ENCODE measurements around the gene GAN. TPM values are rescaled to one million over a fixed set of nuclear protein-coding genes. Genes with fewer than 3 reads are reported as not detected.

GAN gene, protein sequence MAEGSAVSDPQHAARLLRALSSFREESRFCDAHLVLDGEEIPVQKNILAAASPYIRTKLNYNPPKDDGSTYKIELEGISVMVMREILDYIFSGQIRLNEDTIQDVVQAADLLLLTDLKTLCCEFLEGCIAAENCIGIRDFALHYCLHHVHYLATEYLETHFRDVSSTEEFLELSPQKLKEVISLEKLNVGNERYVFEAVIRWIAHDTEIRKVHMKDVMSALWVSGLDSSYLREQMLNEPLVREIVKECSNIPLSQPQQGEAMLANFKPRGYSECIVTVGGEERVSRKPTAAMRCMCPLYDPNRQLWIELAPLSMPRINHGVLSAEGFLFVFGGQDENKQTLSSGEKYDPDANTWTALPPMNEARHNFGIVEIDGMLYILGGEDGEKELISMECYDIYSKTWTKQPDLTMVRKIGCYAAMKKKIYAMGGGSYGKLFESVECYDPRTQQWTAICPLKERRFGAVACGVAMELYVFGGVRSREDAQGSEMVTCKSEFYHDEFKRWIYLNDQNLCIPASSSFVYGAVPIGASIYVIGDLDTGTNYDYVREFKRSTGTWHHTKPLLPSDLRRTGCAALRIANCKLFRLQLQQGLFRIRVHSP
- total RNA-seq (10 to 100 TPM; 16.9 to 39.2 TPM), polyA plus RNA-seq (ENCODE audit: insufficient read length in 2 of 2) (10 to 100 TPM in 1 of 2 donors, 1 to 10 TPM in 1; 9.8 to 12.7 TPM)
- long read RNA-seq, donor 1, full-length matches to known transcripts, result 1 of 1 reads
- long read RNA-seq, donor 1, partial matches to known transcripts, result 0 of 1 reads
- long read RNA-seq, donor 1, other reads (novel, unspliced or antisense), result 0 of 1 reads
- long read RNA-seq, donor 2, full-length matches to known transcripts, result 1 of 1 reads
- long read RNA-seq, donor 2, partial matches to known transcripts, result 0 of 1 reads
- long read RNA-seq, donor 2, other reads (novel, unspliced or antisense), result 0 of 1 reads
- long read RNA-seq, donor 3, full-length matches to known transcripts, result 2 of 2 reads
- long read RNA-seq, donor 3, partial matches to known transcripts, result 0 of 2 reads
- long read RNA-seq, donor 3, other reads (novel, unspliced or antisense), result 0 of 2 reads
- long read RNA-seq, donor 4, result 0 reads

DNA sequence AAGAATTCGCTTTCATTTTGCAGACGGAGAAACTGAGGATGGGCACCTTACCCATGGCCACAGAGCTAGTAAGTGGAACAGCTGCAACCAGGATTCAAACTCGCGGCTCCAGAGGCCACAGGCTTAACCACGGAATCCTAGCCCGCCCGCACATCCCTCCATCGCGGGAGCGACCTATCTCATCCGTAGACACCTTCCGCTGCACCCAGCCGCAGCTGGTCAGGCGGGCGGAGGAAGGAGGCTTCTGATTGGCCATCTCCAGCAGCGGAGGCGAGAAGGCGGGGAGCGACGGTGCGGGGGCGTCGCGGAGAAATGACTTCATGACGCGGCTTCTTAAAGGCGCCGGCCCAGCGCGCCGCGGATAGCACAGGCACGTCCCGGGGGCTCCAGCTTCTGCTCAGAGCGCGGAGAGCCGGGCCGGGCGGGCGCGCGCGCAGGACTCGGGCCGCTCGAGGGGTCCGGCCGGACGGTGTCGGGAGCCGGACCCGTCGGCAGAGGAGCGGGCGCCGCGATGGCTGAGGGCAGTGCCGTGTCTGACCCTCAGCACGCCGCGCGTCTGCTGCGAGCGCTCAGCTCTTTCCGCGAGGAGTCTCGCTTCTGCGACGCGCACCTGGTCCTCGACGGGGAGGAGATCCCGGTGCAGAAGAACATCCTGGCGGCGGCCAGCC lies at the start of gene GAN:
GAN (plus strand) TSS at position 360 of the 668 bp plus-strand sequence; CDS start at position 512, 152 bp downstream.
- Histone ChIP-seq H3K27ac (ENCODE audit: low read depth, low read length) (peak within 1 kb of the TSS; percentile 74), H3K9me3 (ENCODE audit: control insufficient read depth, insufficient read depth, low read length) (no peaks in the 10 kb centered on the region), H3K27me3 (ENCODE audit: control insufficient read depth, insufficient read depth, low read length) (no peaks in the 10 kb centered on the region), H3K4me3 (ENCODE audit: low read depth, low read length) (peak within 1 kb of the TSS; percentile 75), H3K4me1 (ENCODE audit: control insufficient read depth, insufficient read depth, low read length) (peaks cover 13% of the 10 kb centered on the region), H3K36me3 (ENCODE audit: control insufficient read depth, insufficient read depth, low read length) (no peaks in the 10 kb centered on the region)
- under 1% methylated on average over 75 of the region's 75 CpGs for WGBS (ENCODE audit: insufficient coverage)
- peak; percentile 84 to 99 (median 93) for DNase-seq (ENCODE audit: low read depth in 4 of 6, low spot score in 6 of 6)

DNA sequence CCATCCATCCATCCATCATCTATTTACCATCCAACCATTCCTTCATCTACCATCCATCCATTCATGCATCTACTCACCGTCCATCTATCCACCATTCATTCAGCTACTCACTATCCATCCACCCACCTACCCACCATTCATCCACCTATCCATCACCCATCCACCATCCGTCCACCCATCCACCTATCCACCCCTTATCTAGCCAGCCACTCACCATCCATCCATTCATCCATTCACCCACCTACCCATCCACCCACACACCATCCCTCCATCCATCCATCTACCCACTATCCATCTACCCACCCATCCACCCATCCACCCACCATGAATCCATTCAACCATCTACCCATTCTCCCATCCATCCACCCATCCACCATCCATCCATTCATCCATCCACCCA lies 49.7 kb upstream of the GAN start:
- no peak overlapping the region for H3K4me3 ChIP-seq (ENCODE audit: low read depth, low read length)
- peaks cover 12% of the 10 kb centered on the region for H3K4me1 ChIP-seq (ENCODE audit: control insufficient read depth, insufficient read depth, low read length)
- no peaks in the 10 kb centered on the region for H3K36me3 ChIP-seq (ENCODE audit: control insufficient read depth, insufficient read depth, low read length)
- H3K9me3 ChIP-seq (ENCODE audit: control insufficient read depth, insufficient read depth, low read length), result no peaks in the 10 kb centered on the region
- H3K27me3 ChIP-seq (ENCODE audit: control insufficient read depth, insufficient read depth, low read length), result no peaks in the 10 kb centered on the region
- no peak overlapping the region for H3K27ac ChIP-seq (ENCODE audit: low read depth, low read length)
- WGBS (ENCODE audit: insufficient coverage), result 100% methylated on average over 2 of the region's 2 CpGs
- no peak for DNase-seq (ENCODE audit: low read depth in 4 of 6, low spot score in 6 of 6)

DNA sequence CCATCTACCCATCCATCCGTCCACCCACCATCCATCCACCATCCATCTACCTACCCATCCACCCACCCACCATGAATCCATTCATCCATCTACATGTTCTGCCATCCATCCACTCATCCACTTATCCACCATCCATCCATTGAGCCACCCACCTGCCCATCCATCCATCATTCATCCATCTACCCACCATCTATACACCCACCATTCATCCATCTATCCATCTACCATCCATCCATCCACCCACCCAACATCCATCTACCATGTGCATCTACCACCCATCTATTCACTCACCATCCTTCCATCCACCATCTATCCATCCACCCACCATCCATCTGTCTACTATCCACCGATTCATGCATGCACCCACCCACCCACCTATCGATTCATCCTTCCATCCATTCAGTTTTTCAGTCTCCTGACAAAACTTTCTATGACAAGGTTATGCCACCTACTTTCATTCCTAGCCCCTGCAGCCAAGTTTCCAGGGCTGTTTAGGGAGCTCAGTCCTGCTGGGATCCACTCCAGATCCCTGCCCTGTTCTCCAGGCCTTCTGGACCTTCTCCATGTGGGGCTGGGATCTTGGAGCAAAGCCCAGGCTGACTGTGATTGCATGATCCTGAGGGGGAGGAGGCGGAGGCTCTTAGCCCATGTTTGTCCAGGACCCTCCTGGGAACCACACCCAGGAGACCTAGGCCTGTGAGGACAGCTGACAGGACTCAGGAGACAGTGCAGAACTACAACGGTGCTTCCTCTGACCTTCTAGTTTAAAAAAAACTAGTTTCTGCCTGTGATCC lies 48.9 kb upstream of the GAN start:
- WGBS (ENCODE audit: insufficient coverage), result 78% methylated on average over 5 of the region's 5 CpGs
- H3K27ac ChIP-seq (ENCODE audit: low read depth, low read length), result no peak overlapping the region
- DNase-seq (ENCODE audit: low read depth in 4 of 6, low spot score in 6 of 6), result peak in 3 of 6 donors; percentile 15 to 83 (median 43)
- no peaks in the 10 kb centered on the region for H3K27me3 ChIP-seq (ENCODE audit: control insufficient read depth, insufficient read depth, low read length)
- no peaks in the 10 kb centered on the region for H3K9me3 ChIP-seq (ENCODE audit: control insufficient read depth, insufficient read depth, low read length)
- peaks cover 12% of the 10 kb centered on the region for H3K4me1 ChIP-seq (ENCODE audit: control insufficient read depth, insufficient read depth, low read length)
- no peaks in the 10 kb centered on the region for H3K36me3 ChIP-seq (ENCODE audit: control insufficient read depth, insufficient read depth, low read length)
- H3K4me3 ChIP-seq (ENCODE audit: low read depth, low read length), result no peak overlapping the region

DNA sequence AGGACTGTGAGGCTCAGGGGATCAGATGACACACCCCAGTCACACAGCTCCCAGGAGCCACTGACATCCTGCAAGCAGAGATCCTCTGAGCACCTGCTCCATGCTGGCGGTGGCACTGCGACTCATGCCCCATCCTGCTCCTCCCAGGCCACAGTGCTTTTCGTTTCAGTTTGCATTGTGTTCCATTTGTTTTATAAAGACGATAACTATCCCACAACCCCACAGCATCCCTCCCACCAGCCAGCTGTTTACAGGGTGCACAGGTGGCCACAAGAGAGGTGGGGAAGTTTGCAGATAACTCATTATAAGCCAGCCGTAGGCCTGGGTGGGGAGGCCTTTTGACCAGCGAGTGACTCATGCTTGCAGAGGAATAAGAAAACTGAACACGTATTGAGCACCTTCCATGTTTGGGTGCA lies 48.1 kb upstream of the GAN start:
- Histone ChIP-seq H3K4me3 (ENCODE audit: low read depth, low read length) (no peak overlapping the region), H3K4me1 (ENCODE audit: control insufficient read depth, insufficient read depth, low read length) (peaks cover 12% of the 10 kb centered on the region), H3K9me3 (ENCODE audit: control insufficient read depth, insufficient read depth, low read length) (no peaks in the 10 kb centered on the region), H3K36me3 (ENCODE audit: control insufficient read depth, insufficient read depth, low read length) (no peaks in the 10 kb centered on the region), H3K27ac (ENCODE audit: low read depth, low read length) (no peak overlapping the region), H3K27me3 (ENCODE audit: control insufficient read depth, insufficient read depth, low read length) (no peaks in the 10 kb centered on the region)
- no peak for DNase-seq (ENCODE audit: low read depth in 4 of 6, low spot score in 6 of 6)
- WGBS (ENCODE audit: insufficient coverage), result 82% methylated on average over 4 of the region's 7 CpGs

DNA sequence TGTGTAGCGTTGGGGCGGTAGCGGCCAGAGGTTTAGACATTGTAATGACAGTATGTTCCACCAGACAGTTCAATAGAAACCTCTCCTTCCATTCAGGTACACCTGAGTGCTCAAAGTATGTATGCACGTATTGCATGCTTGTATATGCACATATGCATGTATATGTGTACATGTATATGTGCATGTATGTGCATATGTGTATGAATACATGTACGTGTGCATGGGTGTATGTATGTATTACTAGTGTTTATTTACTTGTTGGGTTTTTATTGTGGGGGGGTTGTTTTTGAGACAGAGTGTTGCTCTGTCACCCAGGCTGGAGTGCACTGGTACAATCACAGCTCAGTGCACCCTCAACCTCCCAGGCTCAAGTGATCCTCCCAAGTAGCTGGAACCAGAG lies 46.3 kb upstream of the GAN start:
- Histone ChIP-seq H3K9me3 (ENCODE audit: control insufficient read depth, insufficient read depth, low read length) (no peaks in the 10 kb centered on the region), H3K4me3 (ENCODE audit: low read depth, low read length) (no peak overlapping the region), H3K27me3 (ENCODE audit: control insufficient read depth, insufficient read depth, low read length) (no peaks in the 10 kb centered on the region), H3K27ac (ENCODE audit: low read depth, low read length) (no peak overlapping the region), H3K36me3 (ENCODE audit: control insufficient read depth, insufficient read depth, low read length) (no peaks in the 10 kb centered on the region), H3K4me1 (ENCODE audit: control insufficient read depth, insufficient read depth, low read length) (peaks cover 21% of the 10 kb centered on the region)
- 93% methylated on average over 2 of the region's 5 CpGs for WGBS (ENCODE audit: insufficient coverage)
- DNase-seq (ENCODE audit: low read depth in 4 of 6, low spot score in 6 of 6), result no peak

DNA sequence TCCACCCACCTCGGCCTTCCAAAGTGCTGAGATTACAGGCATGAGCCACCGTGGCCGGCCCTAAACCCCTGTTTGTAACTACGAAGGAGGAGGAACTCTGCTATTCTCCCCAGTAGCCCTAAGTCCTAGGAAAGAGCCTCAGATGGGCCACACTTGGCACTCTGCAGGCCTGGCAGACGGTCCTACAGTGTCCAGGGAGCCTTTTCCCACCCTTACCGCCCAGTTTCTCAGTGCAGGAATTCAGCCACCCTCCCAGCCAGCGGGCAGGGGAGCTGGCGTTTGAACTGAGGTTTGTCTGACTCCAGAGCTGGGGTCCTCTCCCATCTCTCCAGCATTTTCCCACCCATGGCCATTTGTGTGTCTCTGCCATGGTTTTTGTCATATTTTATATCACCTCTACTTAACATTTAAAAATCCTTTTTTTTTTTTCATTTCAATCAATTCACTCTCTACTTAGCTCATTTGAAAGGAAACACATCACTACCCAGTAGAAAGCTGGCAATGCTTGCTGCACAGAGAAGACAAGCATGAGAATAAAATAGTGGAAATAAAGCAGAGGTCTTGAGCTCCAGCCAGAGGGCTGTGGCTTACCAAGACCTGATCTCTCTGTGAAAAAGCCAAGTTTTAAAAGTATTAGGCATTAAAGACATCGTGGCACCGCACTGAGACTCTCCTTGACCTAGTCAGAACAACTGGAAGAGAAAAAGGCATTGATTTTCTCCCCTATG lies 41.4 kb upstream of the GAN start:
- H3K27me3 ChIP-seq (ENCODE audit: control insufficient read depth, insufficient read depth, low read length), result no peaks in the 10 kb centered on the region
- H3K9me3 ChIP-seq (ENCODE audit: control insufficient read depth, insufficient read depth, low read length), result no peaks in the 10 kb centered on the region
- WGBS (ENCODE audit: insufficient coverage), result 48% methylated on average over 10 of the region's 10 CpGs
- no peak overlapping the region for H3K4me3 ChIP-seq (ENCODE audit: low read depth, low read length)
- H3K4me1 ChIP-seq (ENCODE audit: control insufficient read depth, insufficient read depth, low read length), result peaks cover 41% of the 10 kb centered on the region
- H3K27ac ChIP-seq (ENCODE audit: low read depth, low read length), result peak overlapping the region; percentile 67
- H3K36me3 ChIP-seq (ENCODE audit: control insufficient read depth, insufficient read depth, low read length), result no peaks in the 10 kb centered on the region
- DNase-seq (ENCODE audit: low read depth in 4 of 6, low spot score in 6 of 6), result peak in 4 of 6 donors; percentile 17 to 75 (median 32)

DNA sequence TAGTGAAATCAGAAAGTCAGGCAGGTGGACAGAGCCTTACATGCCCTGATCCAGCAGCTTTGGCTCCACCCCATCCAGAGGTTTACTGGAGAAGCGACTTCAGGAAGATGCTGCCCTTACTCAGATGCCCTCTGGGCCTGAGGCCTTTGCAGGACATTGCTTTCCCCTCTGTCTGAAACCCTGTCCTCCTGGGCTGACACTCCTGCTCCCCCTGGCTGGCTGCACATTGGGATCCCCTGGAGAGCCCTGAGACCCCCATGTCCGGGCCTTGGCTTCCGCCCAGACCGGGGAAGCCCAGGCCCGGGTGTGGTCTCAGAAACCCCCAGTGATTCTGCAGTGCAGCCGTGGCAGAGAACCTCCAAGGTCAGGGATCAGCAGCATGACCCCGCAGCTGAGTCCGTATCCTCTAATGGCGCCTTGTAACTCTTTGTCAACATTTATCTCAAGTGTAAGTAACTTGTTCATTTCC lies 39.7 kb upstream of the GAN start:
- Histone ChIP-seq H3K27me3 (ENCODE audit: control insufficient read depth, insufficient read depth, low read length) (no peaks in the 10 kb centered on the region), H3K4me3 (ENCODE audit: low read depth, low read length) (no peak overlapping the region), H3K9me3 (ENCODE audit: control insufficient read depth, insufficient read depth, low read length) (no peaks in the 10 kb centered on the region), H3K27ac (ENCODE audit: low read depth, low read length) (no peak overlapping the region), H3K36me3 (ENCODE audit: control insufficient read depth, insufficient read depth, low read length) (no peaks in the 10 kb centered on the region), H3K4me1 (ENCODE audit: control insufficient read depth, insufficient read depth, low read length) (peaks cover 35% of the 10 kb centered on the region)
- WGBS (ENCODE audit: insufficient coverage), result 70% methylated on average over 7 of the region's 9 CpGs
- DNase-seq (ENCODE audit: low read depth in 4 of 6, low spot score in 6 of 6), result no peak

DNA sequence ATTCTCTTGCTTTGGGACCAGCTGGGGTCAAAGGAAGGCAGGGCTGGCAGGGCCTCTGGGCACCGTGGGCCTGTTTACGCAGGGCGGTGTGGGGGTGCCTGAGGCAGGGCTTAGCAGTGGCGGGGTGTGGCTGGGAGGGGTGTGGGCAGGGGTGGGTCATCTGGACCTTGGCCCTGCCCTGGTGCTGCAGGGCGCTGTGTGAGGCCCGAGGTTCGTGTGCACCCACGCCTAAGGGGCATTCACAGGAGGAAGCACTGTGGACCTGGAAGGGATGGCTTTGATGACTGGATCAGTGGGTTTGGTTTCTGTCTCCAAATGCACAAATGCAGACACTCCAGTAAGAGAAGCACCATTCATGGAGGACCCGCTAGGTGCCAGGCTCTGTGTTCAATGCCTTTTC lies 39.0 kb upstream of the GAN start:
- WGBS (ENCODE audit: insufficient coverage), result 93% methylated on average over 9 of the region's 9 CpGs
- H3K27ac ChIP-seq (ENCODE audit: low read depth, low read length), result no peak overlapping the region
- peaks cover 35% of the 10 kb centered on the region for H3K4me1 ChIP-seq (ENCODE audit: control insufficient read depth, insufficient read depth, low read length)

More for the DNA sequence above, 39.0 kb upstream of the GAN start:
- Histone ChIP-seq H3K9me3 (ENCODE audit: control insufficient read depth, insufficient read depth, low read length) (no peaks in the 10 kb centered on the region), H3K27me3 (ENCODE audit: control insufficient read depth, insufficient read depth, low read length) (no peaks in the 10 kb centered on the region), H3K36me3 (ENCODE audit: control insufficient read depth, insufficient read depth, low read length) (no peaks in the 10 kb centered on the region), H3K4me3 (ENCODE audit: low read depth, low read length) (no peak overlapping the region)
- DNase-seq (ENCODE audit: low read depth in 4 of 6, low spot score in 6 of 6), result no peak

All from spinal cord (tissue), 10 donors.